NB4 (cell line): ENCODE results near the gene HS3ST3A1.

Source experiments
- DNase-seq: peaks from one replicate; pipeline ENCODE4 v3.0.0; 2010; ENCODE audit warnings: low read depth
- H3K4me3 ChIP-seq: one replicate; pipeline ENCODE4 v1.5.1; 2011; ENCODE audit warnings: mild to moderate bottlenecking, low read depth, low read length, moderate library complexity
- CTCF ChIP-seq: IDR thresholded peaks from one replicate; pipeline ENCODE4 v1.5.1; 2012; ENCODE audit warnings: low read depth, low read length
- MAX ChIP-seq: IDR thresholded peaks from 2 replicates; pipeline ENCODE4 v1.6.1; 2011; ENCODE audit warnings: low read depth, low read length
- MYC ChIP-seq: IDR thresholded peaks from 2 replicates; pipeline ENCODE4 v1.6.1; 2011; ENCODE audit warnings: low read depth, low read length
- POLR2A ChIP-seq: IDR thresholded peaks from 2 replicates; pipeline ENCODE4 v1.6.1; 2011; ENCODE audit warnings: mild to moderate bottlenecking; ENCODE audit not compliant: insufficient read length; ENCODE audit errors: extremely low read depth

The HS3ST3A1 gene

GRCh38 chr17:13545941-13546340 lies 55.8 kb downstream of the HS3ST3A1 start:
- TF ChIP-seq CTCF, result no peak
- TF ChIP-seq MYC, result no peak
- TF ChIP-seq MAX, result no peak
- TF ChIP-seq POLR2A, result no peak
- DNase-seq, result no peak
- H3K4me3 ChIP-seq, result no peak overlapping the region

GRCh38 chr17:13544765-13545164 lies 57.0 kb downstream of the HS3ST3A1 start:
- no peak overlapping the region for H3K4me3 ChIP-seq
- DNase-seq, result no peak

GRCh38 chr17:13544292-13544691 lies 57.4 kb downstream of the HS3ST3A1 start:
- TF ChIP-seq POLR2A, result no peak
- TF ChIP-seq MAX, result no peak
- no peak for TF ChIP-seq MYC
- TF ChIP-seq CTCF, result no peak
- DNase-seq, result no peak
- H3K4me3 ChIP-seq, result no peak overlapping the region

More at GRCh38 chr17:13544765-13545164, 57.0 kb downstream of the HS3ST3A1 start:
- TF ChIP-seq POLR2A, result no peak
- TF ChIP-seq MYC, result no peak
- TF ChIP-seq CTCF, result no peak
- no peak for TF ChIP-seq MAX

- TF ChIP-seq MAX (no peak), POLR2A (no peak), CTCF (no peak), MYC (no peak)
- no peak for DNase-seq
Measured at GRCh38 chr17:13542636-13543035, 59.1 kb downstream of the HS3ST3A1 start.

GRCh38 chr17:13541032-13541480 lies 60.7 kb downstream of the HS3ST3A1 start:
- DNase-seq, result no peak
- TF ChIP-seq CTCF (no peak), MYC (no peak), MAX (no peak), POLR2A (no peak)
- H3K4me3 ChIP-seq, result no peak overlapping the region

More at GRCh38 chr17:13542636-13543035, 59.1 kb downstream of the HS3ST3A1 start:
- no peak overlapping the region for H3K4me3 ChIP-seq

GRCh38 chr17:13540546-13540945 lies 61.2 kb downstream of the HS3ST3A1 start:
- no peak overlapping the region for H3K4me3 ChIP-seq
- TF ChIP-seq CTCF (no peak), MAX (no peak), POLR2A (no peak), MYC (no peak)
- no peak for DNase-seq
